Astrocyte of the cerebellum (primary cell): Measurements from ENCODE around the gene ABCF2.

ENCODE experiments used
- DNase-seq: peaks from one replicate; pipeline ENCODE4 v3.0.0-alpha.2; 2011; ENCODE audit warnings: low read depth
- H3K4me3 ChIP-seq: 2 replicates; pipeline ENCODE4 v1.5.1; 2011; ENCODE audit warnings: mild to moderate bottlenecking, low read depth, low read length, moderate library complexity
- in situ Hi-C: cut with HindIII; loops from 2 replicates; pipeline ENCODE4 v1.10.0; 2017; ENCODE audit warnings: low sequenced_read_pairs
- TF ChIP-seq, protein P1 (sequence below): IDR thresholded peaks from 2 replicates; pipeline ENCODE4 v1.5.1; 2012; ENCODE audit warnings: low read length, low read depth, moderate library complexity, mild to moderate bottlenecking; ENCODE audit errors: missing control alignments

The ABCF2 gene

DNA sequence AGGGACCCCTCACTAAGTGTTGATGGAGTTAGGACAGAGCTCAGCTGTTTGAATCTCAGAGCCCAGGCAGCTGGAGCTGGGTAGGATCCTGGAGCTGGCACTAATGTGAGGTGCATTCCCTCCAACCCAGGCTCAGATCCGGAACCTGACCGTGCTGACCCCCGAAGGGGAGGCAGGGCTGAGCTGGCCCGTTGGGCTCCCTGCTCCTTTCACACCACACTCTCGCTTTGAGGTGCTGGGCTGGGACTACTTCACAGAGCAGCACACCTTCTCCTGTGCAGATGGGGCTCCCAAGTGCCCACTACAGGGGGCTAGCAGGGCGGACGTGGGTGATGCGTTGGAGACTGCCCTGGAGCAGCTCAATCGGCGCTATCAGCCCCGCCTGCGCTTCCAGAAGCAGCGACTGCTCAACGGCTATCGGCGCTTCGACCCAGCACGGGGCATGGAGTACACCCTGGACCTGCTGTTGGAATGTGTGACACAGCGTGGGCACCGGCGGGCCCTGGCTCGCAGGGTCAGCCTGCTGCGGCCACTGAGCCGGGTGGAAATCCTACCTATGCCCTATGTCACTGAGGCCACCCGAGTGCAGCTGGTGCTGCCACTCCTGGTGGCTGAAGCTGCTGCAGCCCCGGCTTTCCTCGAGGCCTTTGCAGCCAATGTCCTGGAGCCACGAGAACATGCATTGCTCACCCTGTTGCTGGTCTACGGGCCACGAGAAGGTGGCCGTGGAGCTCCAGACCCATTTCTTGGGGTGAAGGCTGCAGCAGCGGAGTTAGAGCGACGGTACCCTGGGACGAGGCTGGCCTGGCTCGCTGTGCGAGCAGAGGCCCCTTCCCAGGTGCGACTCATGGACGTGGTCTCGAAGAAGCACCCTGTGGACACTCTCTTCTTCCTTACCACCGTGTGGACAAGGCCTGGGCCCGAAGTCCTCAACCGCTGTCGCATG lies 10.5 kb upstream of the ABCF2 start:
- in situ Hi-C loops: loop anchor here (5.0 kb wide), 1 partner anchor 75 kb away; no protein-coding TSS in a partner anchor
- no peak overlapping the region for H3K4me3 ChIP-seq
- DNase-seq: no peak
- TF ChIP-seq, protein P1, sequence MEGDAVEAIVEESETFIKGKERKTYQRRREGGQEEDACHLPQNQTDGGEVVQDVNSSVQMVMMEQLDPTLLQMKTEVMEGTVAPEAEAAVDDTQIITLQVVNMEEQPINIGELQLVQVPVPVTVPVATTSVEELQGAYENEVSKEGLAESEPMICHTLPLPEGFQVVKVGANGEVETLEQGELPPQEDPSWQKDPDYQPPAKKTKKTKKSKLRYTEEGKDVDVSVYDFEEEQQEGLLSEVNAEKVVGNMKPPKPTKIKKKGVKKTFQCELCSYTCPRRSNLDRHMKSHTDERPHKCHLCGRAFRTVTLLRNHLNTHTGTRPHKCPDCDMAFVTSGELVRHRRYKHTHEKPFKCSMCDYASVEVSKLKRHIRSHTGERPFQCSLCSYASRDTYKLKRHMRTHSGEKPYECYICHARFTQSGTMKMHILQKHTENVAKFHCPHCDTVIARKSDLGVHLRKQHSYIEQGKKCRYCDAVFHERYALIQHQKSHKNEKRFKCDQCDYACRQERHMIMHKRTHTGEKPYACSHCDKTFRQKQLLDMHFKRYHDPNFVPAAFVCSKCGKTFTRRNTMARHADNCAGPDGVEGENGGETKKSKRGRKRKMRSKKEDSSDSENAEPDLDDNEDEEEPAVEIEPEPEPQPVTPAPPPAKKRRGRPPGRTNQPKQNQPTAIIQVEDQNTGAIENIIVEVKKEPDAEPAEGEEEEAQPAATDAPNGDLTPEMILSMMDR: no peak

DNA sequence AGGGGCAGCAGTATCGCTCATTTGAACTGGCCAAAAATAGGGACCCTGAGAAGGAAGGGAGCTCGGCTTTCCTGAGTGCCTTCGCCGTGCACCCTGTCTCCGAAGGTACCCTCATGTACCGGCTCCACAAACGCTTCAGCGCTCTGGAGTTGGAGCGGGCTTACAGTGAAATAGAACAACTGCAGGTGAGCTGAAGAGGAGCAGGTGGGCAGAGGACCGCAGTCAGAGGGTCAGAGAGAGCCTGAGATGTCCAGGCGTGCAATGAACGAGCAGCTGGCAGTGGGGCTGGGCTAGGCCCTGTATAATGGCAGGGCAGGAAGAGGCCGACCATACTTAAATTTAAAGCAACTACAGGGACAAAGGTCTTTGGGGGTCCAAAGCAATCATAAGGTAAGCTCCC lies 9.4 kb upstream of the ABCF2 start:
- in situ Hi-C loops: loop anchor here (5.0 kb wide), 1 partner anchor 76 kb away; no protein-coding TSS in a partner anchor
- TF ChIP-seq, protein P1: no peak
- no peak for DNase-seq
- H3K4me3 ChIP-seq: no peak overlapping the region

DNA sequence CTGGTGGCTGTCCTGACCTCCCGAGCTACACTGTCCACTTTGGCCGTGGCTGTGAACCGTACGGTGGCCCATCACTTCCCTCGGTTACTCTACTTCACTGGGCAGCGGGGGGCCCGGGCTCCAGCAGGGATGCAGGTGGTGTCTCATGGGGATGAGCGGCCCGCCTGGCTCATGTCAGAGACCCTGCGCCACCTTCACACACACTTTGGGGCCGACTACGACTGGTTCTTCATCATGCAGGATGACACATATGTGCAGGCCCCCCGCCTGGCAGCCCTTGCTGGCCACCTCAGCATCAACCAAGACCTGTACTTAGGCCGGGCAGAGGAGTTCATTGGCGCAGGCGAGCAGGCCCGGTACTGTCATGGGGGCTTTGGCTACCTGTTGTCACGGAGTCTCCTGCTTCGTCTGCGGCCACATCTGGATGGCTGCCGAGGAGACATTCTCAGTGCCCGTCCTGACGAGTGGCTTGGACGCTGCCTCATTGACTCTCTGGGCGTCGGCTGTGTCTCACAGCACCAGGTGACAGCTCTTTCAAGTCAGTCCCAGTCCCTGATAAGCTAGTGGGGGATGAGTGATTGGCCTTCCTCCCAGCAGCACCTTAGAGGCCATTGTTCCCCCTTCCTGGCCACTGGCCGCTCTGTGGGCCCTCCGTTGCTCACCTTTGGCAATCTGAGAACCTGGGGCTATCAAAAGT lies 8.2 kb upstream of the ABCF2 start:
- no peak for DNase-seq
- in situ Hi-C loops: loop anchor here (5.0 kb wide), 1 partner anchor 77 kb away; no protein-coding TSS in a partner anchor
- TF ChIP-seq, protein P1: no peak
- no peak overlapping the region for H3K4me3 ChIP-seq

DNA sequence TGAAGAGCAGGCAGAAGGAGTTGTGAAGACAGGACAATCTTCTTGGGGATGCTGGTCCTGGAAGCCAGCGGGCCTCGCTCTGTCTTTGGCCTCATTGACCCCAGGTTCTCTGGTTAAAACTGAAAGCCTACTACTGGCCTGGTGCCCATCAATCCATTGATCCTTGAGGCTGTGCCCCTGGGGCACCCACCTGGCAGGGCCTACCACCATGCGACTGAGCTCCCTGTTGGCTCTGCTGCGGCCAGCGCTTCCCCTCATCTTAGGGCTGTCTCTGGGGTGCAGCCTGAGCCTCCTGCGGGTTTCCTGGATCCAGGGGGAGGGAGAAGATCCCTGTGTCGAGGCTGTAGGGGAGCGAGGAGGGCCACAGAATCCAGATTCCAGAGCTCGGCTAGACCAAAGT lies 6.8 kb upstream of the ABCF2 start:
- no peak for DNase-seq

DNA sequence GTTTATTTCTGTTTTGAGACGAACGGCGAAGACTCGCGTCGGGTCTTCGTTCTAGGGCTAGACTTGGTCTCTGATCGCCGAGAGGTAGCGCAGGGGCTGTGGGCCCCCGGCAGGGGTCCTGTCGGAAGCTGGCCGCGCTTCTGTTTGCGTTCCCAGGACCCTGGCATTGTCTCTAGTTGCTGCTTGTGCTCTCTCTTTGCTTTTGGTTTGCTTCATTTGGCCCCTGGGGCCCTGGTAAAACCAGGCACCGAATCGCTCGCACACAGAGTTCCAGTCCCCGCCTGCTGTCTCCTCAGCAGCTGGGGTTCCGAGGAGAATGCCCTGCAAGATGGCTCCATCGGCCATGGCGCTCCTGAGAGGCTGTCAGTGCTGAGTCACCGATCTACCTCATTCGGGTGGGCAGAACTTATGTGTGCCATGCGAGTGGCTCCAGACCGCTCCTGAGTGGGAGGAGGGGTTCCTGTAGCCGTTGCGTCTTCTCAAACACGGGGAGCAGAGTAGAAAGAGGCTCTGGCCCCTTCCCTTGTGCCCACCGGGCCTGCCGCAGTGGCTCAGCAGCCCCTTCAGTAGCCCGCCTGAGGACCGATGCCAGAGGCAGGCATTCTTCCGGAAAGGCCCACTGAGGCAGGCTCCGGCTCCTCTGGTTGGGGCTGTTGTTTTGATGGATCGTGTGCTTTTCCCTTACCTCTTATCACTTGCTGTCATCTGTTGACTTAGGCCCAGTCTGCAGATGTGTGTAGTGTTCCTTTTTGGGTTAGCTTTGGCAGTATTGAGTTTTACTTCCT lies 6.1 kb upstream of the ABCF2 start:
- peak overlapping the region; percentile 97 for H3K4me3 ChIP-seq
- DNase-seq: peak; percentile 40
- in situ Hi-C loops: no loop called here
- TF ChIP-seq, protein P1: no peak

More for the DNA sequence above, 6.8 kb upstream of the ABCF2 start:
- peak overlapping the region; percentile 97 for H3K4me3 ChIP-seq
- in situ Hi-C loops: no loop called here
- TF ChIP-seq, protein P1: no peak
